K562 (cell line): ENCODE results near the gene OR4Q3. TPM values are rescaled to one million over a fixed set of nuclear protein-coding genes. Genes with fewer than 3 reads are reported as not detected.
"Not testable (repeated sequence)": the region's sequence is repeated elsewhere in the genome, so short reads cannot be mapped to it uniquely, and the experiment has no call there.

Experiments
- ATAC-seq: fragments of 200-7000 bp; cut with Tn5 transposase; 3 replicates; pipeline ENCODE4 v1.9.1; 2020; ENCODE audit warnings: moderate library complexity
- BruUV-seq: library from RNA; stranded (reverse); fragments of 400-500 nt; replicated peaks from 2 replicates; lab custom pipeline; 2021; lab: Mats Ljungman, UMichigan
- CTCF ChIA-PET: fragments of 300-600 bp; formaldehyde crosslinking; extraction: SDS; loops from one replicate; lab custom pipeline; 2021; ENCODE audit warnings: low intra/inter-chr PET ratio; lab: Yijun Ruan, JAX
- POLR2A ChIA-PET: fragments of 300-600, 350-650 bp; sonication (Branson Sonifier 250); formaldehyde crosslinking; extraction: SDS; loops from one replicate; lab custom pipeline; 2021; ENCODE audit warnings: antibody characterized with exemption, inconsistent platforms; lab: Yijun Ruan, JAX
- DNase-seq, 4 experiments: peaks; one replicate each; pipeline versions ENCODE4 v3.0.0 to v3.0.0-alpha.2; 2011 to 2018; ENCODE audit warnings: low spot score in 3 of 4, mixed read lengths in 3 of 4; ENCODE audit errors: extremely low read depth in 1 of 4
- FAIRE-seq: peaks from 2 replicates; lab custom pipeline; 2011; peaks lifted over from hg19 to GRCh38; lab: Jason Lieb, UNC
- H2AFZ ChIP-seq: 2 replicates; pipeline ENCODE4 v1.6.0; 2011; ENCODE audit warnings: low read depth, low read length, control low read depth, inconsistent platforms
- H3K27ac ChIP-seq: fragments of 200-600 bp; 3 replicates; pipeline ENCODE4 v1.8.0; 2011; ENCODE audit warnings: low read depth, mild to moderate bottlenecking, control low read depth, inconsistent platforms, low read length, moderate library complexity, mixed read lengths; ENCODE audit errors: extremely low read depth
- H3K27me3 ChIP-seq, 2 experiments: fragments of 300-600 bp in 1 of 2; 2 replicates in 1 of 2; 3 replicates in 1 of 2; pipeline versions ENCODE4 v1.6.0 to v1.8.0; 2011; ENCODE audit warnings: inconsistent platforms in 2 of 2, low read length in 2 of 2, mild to moderate bottlenecking in 1 of 2, mixed read lengths in 1 of 2, moderate library complexity in 1 of 2; ENCODE audit not compliant: control insufficient read depth in 2 of 2, insufficient read depth in 2 of 2
- H3K36me3 ChIP-seq: fragments of 300-600 bp; 3 replicates; pipeline ENCODE4 v1.8.0; 2011; ENCODE audit warnings: mild to moderate bottlenecking, low read length, inconsistent platforms; ENCODE audit not compliant: control insufficient read depth, insufficient read depth
- H3K4me1 ChIP-seq, 2 experiments: fragments of 200-600 bp in 1 of 2; replicated peaks in 1 of 2; 2 replicates in 1 of 2; 3 replicates in 1 of 2; pipeline versions ENCODE4 v1.5.1 to v1.8.0; 2011; ENCODE audit warnings: inconsistent platforms in 2 of 2, low read length in 2 of 2, mild to moderate bottlenecking in 1 of 2, mixed read lengths in 1 of 2, moderate library complexity in 1 of 2; ENCODE audit not compliant: control insufficient read depth in 2 of 2, insufficient read depth in 2 of 2
- H3K4me2 ChIP-seq: 2 replicates; pipeline ENCODE4 v1.6.1; 2011; ENCODE audit warnings: low read length, control low read depth, inconsistent platforms, mixed read lengths; ENCODE audit not compliant: insufficient read depth
- H3K4me3 ChIP-seq: fragments of 200-600 bp; sonication (generic), shearing (Covaris generic); 2 replicates; pipeline ENCODE4 v1.5.1; 2016; ENCODE audit warnings: control low read depth, inconsistent platforms
- H3K79me2 ChIP-seq: fragments of 200-600 bp; 3 replicates; pipeline ENCODE4 v1.8.0; 2011; ENCODE audit warnings: low read length, inconsistent platforms; ENCODE audit not compliant: control insufficient read depth, insufficient read depth
- H3K9ac ChIP-seq, 2 experiments: 2 replicates each; pipeline versions ENCODE4 v1.6.0 to v1.6.1; 2011; ENCODE audit warnings: low read depth in 2 of 2, low read length in 2 of 2, control low read depth in 1 of 2, inconsistent platforms in 1 of 2, mild to moderate bottlenecking in 1 of 2, mixed read lengths in 1 of 2; ENCODE audit not compliant: insufficient read depth in 1 of 2
- H3K9me1 ChIP-seq: one replicate; pipeline ENCODE4 v1.6.0; 2011; ENCODE audit warnings: inconsistent platforms, mild to moderate bottlenecking, low read length, moderate library complexity; ENCODE audit not compliant: control insufficient read depth, insufficient read depth
- H3K9me3 ChIP-seq: replicated peaks from 2 replicates; pipeline ENCODE4 v1.5.1; 2011; ENCODE audit warnings: low read depth, low read length, inconsistent platforms; ENCODE audit not compliant: control insufficient read depth, insufficient read depth
- H4K20me1 ChIP-seq: replicated peaks from 2 replicates; pipeline ENCODE4 v1.6.1; 2011; ENCODE audit warnings: low read length, inconsistent platforms, mixed read lengths; ENCODE audit not compliant: control insufficient read depth, insufficient read depth
- MEIS2 ChIP-seq: fragments of 450-650 bp; IDR thresholded peaks from 2 replicates; pipeline ENCODE4 v1.6.1; 2014; ENCODE audit warnings: mild to moderate bottlenecking; ENCODE audit not compliant: partially characterized antibody
- WGBS: fragments of 100-300 bp; shearing (Covaris generic); methylation state at CpG from one replicate; pipeline ENCODE4 v1.1.6; 2016; ENCODE audit warnings: low coverage, mixed read lengths; ENCODE audit not compliant: insufficient coverage; ENCODE audit errors: missing lambda C conversion rate; 5-methylcytosine and 5-hydroxymethylcytosine counted together
- in situ Hi-C: fragments of 300-500 bp; cut with MboI; formaldehyde crosslinking; loops from 4 replicates; pipeline ENCODE4 v1.15.0; 2018; ENCODE audit warnings: inconsistent platforms, mixed read lengths
- intact Hi-C: fragments of 100-400 bp; cut with micrococcal nuclease; formaldehyde crosslinking; loops from 2 replicates; pipeline ENCODE4 v1.14.2; 2022
- polyA plus RNA-seq, 8 experiments: library from polyadenylated mRNA; depleted of rRNA in 4 of 8; stranded (reverse) in 5 of 8; unstranded in 3 of 8; fragments of >200 nt; fragmentation: Nextera tagmentation in 2 of 8; fragmentation: Illumina TruSeq in 1 of 8; extraction: Ambion mirVana in 2 of 8; extraction: Trizol in 1 of 8; gene quantifications; 2 replicates each; pipeline versions ENCODE4 v1.2.1 to v1.2.3, GENCODE V29; 2011 to 2014; ENCODE audit warnings: inconsistent platforms in 1 of 8, missing spikeins in 1 of 8
- total RNA-seq, 7 experiments: library from RNA; depleted of rRNA in 6 of 7; stranded (reverse); fragments of >200 nt in 6 of 7; fragmentation: Illumina TruSeq in 2 of 7; extraction: Trizol in 2 of 7; gene quantifications; 2 replicates each; pipeline versions ENCODE4 v1.2.1 to v1.2.3, GENCODE V29; 2011 to 2021; ENCODE audit warnings: low replicate concordance in 1 of 7
- TF ChIP-seq, protein P1 (sequence below), 2 experiments: IDR thresholded peaks; 2 replicates each; pipeline ENCODE4 v1.6.1; 2011; ENCODE audit warnings: borderline replicate concordance in 1 of 2, control low read depth in 1 of 2, low read depth in 1 of 2, low read length in 1 of 2, mild to moderate bottlenecking in 1 of 2, mixed read lengths in 1 of 2, moderate library complexity in 1 of 2; ENCODE audit not compliant: insufficient read depth in 1 of 2, insufficient read length in 1 of 2, poor library complexity in 1 of 2, severe bottlenecking in 1 of 2; ENCODE audit errors: extremely low read depth in 1 of 2

The OR4Q3 gene
- total and polyA plus RNA-seq, 9 of the 15 experiments (the other 6 are each of a cell fraction or from before 2014, with no cell fraction given): not detected

DNA sequence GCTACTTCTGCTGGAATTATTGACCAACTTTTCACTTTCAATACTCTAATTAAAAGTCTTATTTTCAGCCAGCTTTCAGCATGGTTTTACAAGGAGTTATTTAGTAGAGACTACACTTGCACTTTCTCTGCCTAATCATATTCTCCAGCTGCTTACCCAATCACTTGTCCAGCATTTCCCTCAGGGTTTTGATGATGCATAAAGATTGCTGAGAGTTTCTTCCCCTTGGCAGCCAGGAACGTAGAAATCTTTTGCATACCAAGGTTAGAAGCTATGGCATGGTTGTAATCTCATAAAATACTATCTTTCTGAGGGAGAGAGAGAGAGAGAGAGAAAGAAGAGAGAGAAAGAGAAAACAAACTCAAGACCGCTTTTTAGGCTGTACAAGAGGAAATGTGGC lies 10.8 kb downstream of the OR4Q3 start:
- POLR2A ChIA-PET: no interaction called here
- Histone ChIP-seq H3K79me2 (no peaks in the 10 kb centered on the region), H2AFZ (no peak overlapping the region), H3K4me3 (no peak overlapping the region), H3K9ac (no peak overlapping the region), H3K27ac (no peak overlapping the region), H3K9me3 (no peaks in the 10 kb centered on the region), H3K4me1 (no peaks in the 10 kb centered on the region), H3K36me3 (no peaks in the 10 kb centered on the region), H3K9me1 (no peaks in the 10 kb centered on the region), H4K20me1 (no peaks in the 10 kb centered on the region), H3K27me3 (no peaks in the 10 kb centered on the region), H3K4me2 (no peak overlapping the region)
- FAIRE-seq: no peak
- TF ChIP-seq, protein P1, sequence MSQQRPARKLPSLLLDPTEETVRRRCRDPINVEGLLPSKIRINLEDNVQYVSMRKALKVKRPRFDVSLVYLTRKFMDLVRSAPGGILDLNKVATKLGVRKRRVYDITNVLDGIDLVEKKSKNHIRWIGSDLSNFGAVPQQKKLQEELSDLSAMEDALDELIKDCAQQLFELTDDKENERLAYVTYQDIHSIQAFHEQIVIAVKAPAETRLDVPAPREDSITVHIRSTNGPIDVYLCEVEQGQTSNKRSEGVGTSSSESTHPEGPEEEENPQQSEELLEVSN (IDR thresholded peaks at IDR 0.05; ENCODE audit: borderline replicate concordance in 1 of 2, extremely low read depth in 1 of 2, insufficient read depth in 1 of 2, insufficient read length in 1 of 2, low read depth in 1 of 2, low read length in 1 of 2, poor library complexity in 1 of 2, severe bottlenecking in 1 of 2): no peak
- no peak for TF ChIP-seq MEIS2
- no peak for ATAC-seq
- in situ Hi-C loops: no loop called here
- WGBS: 0% methylated on average over 2 of the region's 2 CpGs
- BruUV-seq: no TSS peak
- CTCF ChIA-PET: no interaction called here
- intact Hi-C loops: no loop called here
- DNase-seq: no peak

DNA sequence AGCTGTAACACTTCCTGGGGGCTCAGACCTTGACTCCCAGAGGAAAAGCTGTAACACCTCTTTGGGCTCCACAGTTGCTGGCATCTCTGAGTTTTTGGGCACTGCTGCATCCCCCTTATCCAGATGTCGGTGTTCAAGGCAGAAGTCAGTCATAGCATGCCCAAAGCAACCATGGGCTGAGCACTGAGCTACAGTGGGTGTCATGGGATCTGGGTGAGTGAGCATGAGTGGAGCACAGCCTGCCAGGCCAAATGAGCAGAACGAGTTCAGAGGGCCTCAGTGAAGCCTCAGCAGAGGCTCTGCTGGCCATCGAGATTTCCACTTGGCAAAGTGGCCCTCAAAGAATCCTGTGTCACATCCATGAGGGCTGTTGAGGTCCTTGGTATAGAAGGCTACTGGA lies 28.1 kb downstream of the OR4Q3 start:
- DNase-seq, in situ Hi-C loops, ATAC-seq, H3K9me1 ChIP-seq, FAIRE-seq, H3K36me3 ChIP-seq, H3K9ac ChIP-seq, H3K4me1 ChIP-seq, intact Hi-C loops, H3K27me3 ChIP-seq, H3K9me3 ChIP-seq, H3K4me3 ChIP-seq, CTCF ChIA-PET, H3K4me2 ChIP-seq, H4K20me1 ChIP-seq, H3K79me2 ChIP-seq, H2AFZ ChIP-seq, H3K27ac ChIP-seq, POLR2A ChIA-PET, BruUV-seq: not testable (repeated sequence)
- 0% methylated on average over 3 of the region's 3 CpGs for WGBS
